NCI-H146 (cell line): Measurements from ENCODE around the gene CREB3L1.
A peak's percentile ranks its signal among the peaks of the same experiment; 100 is the strongest.

Experiments used
- DNase-seq: peaks from one replicate; lab custom pipeline; 2025; lab: John Stamatoyannopoulos, UW

Gene CREB3L1

GRCh38 chr11:46275964-46276641 is 1.4 kb upstream of the CREB3L1 start:
- DNase-seq = peak; percentile 14

GRCh38 chr11:46277313-46277621 is 195 bp upstream of the CREB3L1 start:
- peak; percentile 51 for DNase-seq

GRCh38 chr11:46278387-46279125 is 1.1 kb downstream of the CREB3L1 start:
- no peak for DNase-seq

- peak; percentile 43 for DNase-seq
These were observed 2.0 kb downstream of the CREB3L1 start for GRCh38 chr11:46279126-46280099.

GRCh38 chr11:46280706-46281105 is 3.2 kb downstream of the CREB3L1 start:
- DNase-seq = no peak

- peak; percentile 11 for DNase-seq
These were observed 3.9 kb downstream of the CREB3L1 start for GRCh38 chr11:46281371-46281831.

- no peak for DNase-seq
These were observed 7.7 kb downstream of the CREB3L1 start for GRCh38 chr11:46285173-46285572.

- no peak for DNase-seq
These were observed 8.2 kb downstream of the CREB3L1 start for GRCh38 chr11:46285594-46286033.

- DNase-seq = no peak
These were observed 9.3 kb downstream of the CREB3L1 start for GRCh38 chr11:46286789-46287188.

GRCh38 chr11:46288451-46288850 is 11.0 kb downstream of the CREB3L1 start:
- DNase-seq = no peak

GRCh38 chr11:46290011-46290410 is 12.5 kb downstream of the CREB3L1 start:
- no peak for DNase-seq

GRCh38 chr11:46290598-46291309 is 13.3 kb downstream of the CREB3L1 start:
- peak; percentile 31 for DNase-seq

GRCh38 chr11:46291441-46292150 is 14.1 kb downstream of the CREB3L1 start:
- no peak for DNase-seq

- DNase-seq = no peak
These were observed 15.6 kb downstream of the CREB3L1 start for GRCh38 chr11:46293066-46293465.

- DNase-seq = no peak
These were observed 16.2 kb downstream of the CREB3L1 start for GRCh38 chr11:46293641-46294103.

- DNase-seq = no peak
These were observed 17.2 kb downstream of the CREB3L1 start for GRCh38 chr11:46294365-46295309.

- DNase-seq = peak; percentile 68
These were observed 18.0 kb downstream of the CREB3L1 start for GRCh38 chr11:46295312-46296058.

- no peak for DNase-seq
These were observed 18.6 kb downstream of the CREB3L1 start for GRCh38 chr11:46296059-46296527.
